HCT116 (cell line): Measurements from ENCODE around the gene RBMS1.

Experiments used
- ATF3 ChIP-seq: IDR thresholded peaks from 2 replicates; pipeline ENCODE4 v1.6.1; 2012
- CBX3 ChIP-seq: IDR thresholded peaks from 2 replicates; pipeline ENCODE4 v1.6.1; 2012; ENCODE audit warnings: low read depth
- CTCF ChIP-seq, 3 experiments: fragments of 200-600 bp in 1 of 3; sonication (generic) in 1 of 3; IDR thresholded peaks in 2 of 3; conservative IDR thresholded peaks in 1 of 3; 2 replicates each; pipeline ENCODE4 v1.5.1; 2012 to 2017; ENCODE audit warnings: low read depth in 2 of 3, low read length in 2 of 3, antibody characterized with exemption in 1 of 3, borderline replicate concordance in 1 of 3, control low read depth in 1 of 3, mild to moderate bottlenecking in 1 of 3, mixed read lengths in 1 of 3, mixed run types in 1 of 3, moderate library complexity in 1 of 3; ENCODE audit not compliant: insufficient read depth in 1 of 3
- EZH2 ChIP-seq: fragments of 200-600 bp; sonication (generic); IDR thresholded peaks from 2 replicates; pipeline ENCODE4 v1.6.1; 2017; ENCODE audit warnings: antibody characterized with exemption, mixed run types
- FOSL1 ChIP-seq: IDR thresholded peaks from 2 replicates; pipeline ENCODE4 v1.6.1; 2012; ENCODE audit warnings: low read depth
- JUND ChIP-seq: IDR thresholded peaks from 2 replicates; pipeline ENCODE4 v1.6.1; 2012
- MAX ChIP-seq: IDR thresholded peaks from 2 replicates; pipeline ENCODE4 v1.6.1; 2012
- POLR2A ChIP-seq: IDR thresholded peaks from 2 replicates; pipeline ENCODE4 v1.7.0; 2011; ENCODE audit warnings: borderline replicate concordance; ENCODE audit not compliant: insufficient read depth, insufficient read length; ENCODE audit errors: extremely low read depth
- POLR2AphosphoS5 ChIP-seq: IDR thresholded peaks from 2 replicates; pipeline ENCODE4 v1.6.1; 2011; ENCODE audit warnings: mild to moderate bottlenecking, low read depth, low read length, moderate library complexity
- RAD21 ChIP-seq: IDR thresholded peaks from 2 replicates; pipeline ENCODE4 v1.6.1; 2012; ENCODE audit warnings: low read depth, mild to moderate bottlenecking
- SIN3A ChIP-seq: IDR thresholded peaks from 2 replicates; pipeline ENCODE4 v1.6.1; 2012; ENCODE audit warnings: low read depth
- TCF7L2 ChIP-seq: IDR thresholded peaks from 2 replicates; pipeline ENCODE4 v1.7.0; 2011; ENCODE audit warnings: borderline replicate concordance, inconsistent platforms; ENCODE audit not compliant: insufficient read depth, insufficient read length; ENCODE audit errors: extremely low read depth
- YY1 ChIP-seq: IDR thresholded peaks from 2 replicates; pipeline ENCODE4 v1.6.1; 2011; ENCODE audit warnings: low read length, low read depth, moderate library complexity, mild to moderate bottlenecking; ENCODE audit not compliant: insufficient replicate concordance; ENCODE audit errors: extremely low read depth
- ZNF274 ChIP-seq: fragments of 200-500 bp; sonication (Bioruptor generic); IDR thresholded peaks from 2 replicates; pipeline ENCODE4 v1.6.1; 2014; ENCODE audit warnings: mild to moderate bottlenecking, low read depth, low read length, inconsistent platforms

DNA sequence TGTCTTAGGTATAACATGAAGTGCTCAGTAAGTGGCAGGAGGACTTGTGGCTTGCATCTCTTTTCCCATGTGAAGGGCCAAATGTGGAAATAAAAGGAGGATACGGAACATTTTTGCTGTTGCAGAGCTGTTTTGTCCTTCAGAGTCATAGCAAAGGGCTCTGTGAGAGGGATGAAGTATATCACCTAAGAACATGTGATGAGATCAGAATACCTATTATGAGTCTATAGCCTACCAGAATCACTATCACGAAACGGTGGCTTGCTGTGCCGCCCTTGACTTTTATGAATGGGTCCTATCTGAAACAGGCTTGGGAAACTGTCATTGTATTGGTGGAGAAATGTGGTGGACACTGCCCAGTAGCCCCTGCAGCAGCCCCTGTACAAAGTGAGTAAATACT is 226.6 kb downstream of the RBMS1 start:
- no peak for TF ChIP-seq ZNF274
- no peak for TF ChIP-seq CTCF (IDR thresholded peaks at IDR 0.05 in 2 of 3, conservative IDR thresholded peaks at IDR 0.05 in 1 of 3; ENCODE audit: borderline replicate concordance in 1 of 3, insufficient read depth in 1 of 3, low read depth in 2 of 3, low read length in 2 of 3)
- TF ChIP-seq JUND = no peak
- TF ChIP-seq ATF3 = no peak
- no peak for TF ChIP-seq YY1
- TF ChIP-seq POLR2A = no peak
- TF ChIP-seq POLR2AphosphoS5 = no peak
- TF ChIP-seq FOSL1 = no peak
- no peak for TF ChIP-seq MAX
- TF ChIP-seq RAD21 = no peak
- no peak for TF ChIP-seq EZH2
- no peak for TF ChIP-seq CBX3
- TF ChIP-seq SIN3A = no peak
- TF ChIP-seq TCF7L2 = no peak
